ENCODE measurements around the gene GPSM1. TPM values are rescaled to one million over a fixed set of nuclear protein-coding genes. Genes with fewer than 3 reads are reported as not detected.

Gene GPSM1
- total RNA-seq, 1 donor from 2014 or later, result 140 TPM

DNA sequence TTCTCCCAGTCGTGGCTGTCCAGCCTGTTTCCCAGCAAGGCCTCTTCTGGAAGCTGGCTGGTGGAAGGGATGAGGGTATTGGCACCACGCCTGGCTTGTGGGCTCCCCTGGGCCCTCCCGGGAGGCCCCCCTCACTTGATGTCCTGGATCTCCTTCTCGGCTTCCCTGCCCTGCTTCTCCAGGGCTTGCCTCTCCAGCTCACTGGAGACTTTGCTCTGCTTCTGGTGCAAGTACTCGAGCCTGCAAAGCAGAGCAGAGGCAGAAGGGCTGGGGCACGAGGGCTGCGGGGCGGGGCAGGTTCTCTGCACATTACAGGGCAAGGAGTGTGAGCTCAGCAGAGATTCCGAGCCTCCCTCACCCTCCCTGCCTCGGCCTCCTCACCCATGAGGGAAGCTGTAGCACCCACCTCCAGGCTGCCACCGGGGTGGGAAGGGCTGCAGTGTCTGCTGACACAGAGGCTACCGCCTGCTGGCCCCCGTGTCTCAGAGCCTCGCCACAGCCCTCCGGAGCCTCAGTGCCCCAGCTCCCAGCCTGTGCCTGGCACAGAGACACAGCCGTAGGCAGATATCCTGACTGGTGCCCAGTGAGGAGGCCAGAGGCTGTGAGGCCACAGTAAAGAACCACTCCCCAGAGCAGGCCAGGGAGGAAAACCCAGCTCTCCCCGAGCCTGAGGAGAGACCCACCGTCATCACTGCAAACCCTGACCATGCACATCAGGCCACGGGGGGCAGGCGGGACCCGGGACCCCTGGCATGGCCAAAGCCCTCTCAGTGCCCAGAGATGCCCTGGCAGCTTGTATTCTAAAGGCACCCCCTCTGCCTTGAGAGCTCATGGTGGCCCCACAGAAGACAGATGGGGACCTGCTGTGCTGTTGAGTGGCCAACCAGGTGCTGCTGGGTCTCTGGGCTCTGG, 65.5 kb downstream of the GPSM1 start:
- TF ChIP-seq, protein P1, sequence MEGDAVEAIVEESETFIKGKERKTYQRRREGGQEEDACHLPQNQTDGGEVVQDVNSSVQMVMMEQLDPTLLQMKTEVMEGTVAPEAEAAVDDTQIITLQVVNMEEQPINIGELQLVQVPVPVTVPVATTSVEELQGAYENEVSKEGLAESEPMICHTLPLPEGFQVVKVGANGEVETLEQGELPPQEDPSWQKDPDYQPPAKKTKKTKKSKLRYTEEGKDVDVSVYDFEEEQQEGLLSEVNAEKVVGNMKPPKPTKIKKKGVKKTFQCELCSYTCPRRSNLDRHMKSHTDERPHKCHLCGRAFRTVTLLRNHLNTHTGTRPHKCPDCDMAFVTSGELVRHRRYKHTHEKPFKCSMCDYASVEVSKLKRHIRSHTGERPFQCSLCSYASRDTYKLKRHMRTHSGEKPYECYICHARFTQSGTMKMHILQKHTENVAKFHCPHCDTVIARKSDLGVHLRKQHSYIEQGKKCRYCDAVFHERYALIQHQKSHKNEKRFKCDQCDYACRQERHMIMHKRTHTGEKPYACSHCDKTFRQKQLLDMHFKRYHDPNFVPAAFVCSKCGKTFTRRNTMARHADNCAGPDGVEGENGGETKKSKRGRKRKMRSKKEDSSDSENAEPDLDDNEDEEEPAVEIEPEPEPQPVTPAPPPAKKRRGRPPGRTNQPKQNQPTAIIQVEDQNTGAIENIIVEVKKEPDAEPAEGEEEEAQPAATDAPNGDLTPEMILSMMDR (IDR thresholded peaks at IDR 0.05; ENCODE audit: partially characterized antibody, unreplicated experiment), result no peak
- Mint-ChIP-seq H3K9me3 (ENCODE audit: unreplicated experiment) (peaks cover 3% of the 10 kb centered on the region), H3K36me3 (ENCODE audit: unreplicated experiment) (no peaks in the 10 kb centered on the region), H3K27ac (ENCODE audit: unreplicated experiment) (no peak overlapping the region), H3K4me3 (ENCODE audit: unreplicated experiment) (no peak overlapping the region), H3K27me3 (ENCODE audit: unreplicated experiment) (peaks cover 1% of the 10 kb centered on the region), H3K4me1 (ENCODE audit: low read depth, unreplicated experiment) (no peaks in the 10 kb centered on the region)
- no peak for DNase-seq

DNA sequence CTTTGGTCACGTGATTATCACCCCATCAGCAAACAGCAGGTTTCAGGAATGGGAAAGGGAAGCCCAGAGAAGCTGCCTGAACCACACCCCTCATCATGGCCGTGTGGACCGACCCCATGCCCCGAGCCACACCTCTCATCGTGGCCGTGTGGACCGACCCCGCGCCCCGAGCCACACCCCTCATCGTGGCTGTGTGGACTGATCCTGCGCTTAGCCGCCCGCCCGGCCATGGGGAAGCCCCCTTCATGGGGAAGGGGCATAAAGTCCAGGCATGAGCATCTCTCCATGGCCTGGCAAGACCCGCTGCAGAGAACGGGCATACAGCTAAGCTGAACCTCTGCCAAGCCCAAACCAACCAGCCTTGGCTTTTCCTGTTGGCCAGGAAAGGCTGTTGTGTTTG, 66.2 kb downstream of the GPSM1 start:
- DNase-seq, result no peak
- TF ChIP-seq, protein P1 (IDR thresholded peaks at IDR 0.05; ENCODE audit: partially characterized antibody, unreplicated experiment), result no peak

DNA sequence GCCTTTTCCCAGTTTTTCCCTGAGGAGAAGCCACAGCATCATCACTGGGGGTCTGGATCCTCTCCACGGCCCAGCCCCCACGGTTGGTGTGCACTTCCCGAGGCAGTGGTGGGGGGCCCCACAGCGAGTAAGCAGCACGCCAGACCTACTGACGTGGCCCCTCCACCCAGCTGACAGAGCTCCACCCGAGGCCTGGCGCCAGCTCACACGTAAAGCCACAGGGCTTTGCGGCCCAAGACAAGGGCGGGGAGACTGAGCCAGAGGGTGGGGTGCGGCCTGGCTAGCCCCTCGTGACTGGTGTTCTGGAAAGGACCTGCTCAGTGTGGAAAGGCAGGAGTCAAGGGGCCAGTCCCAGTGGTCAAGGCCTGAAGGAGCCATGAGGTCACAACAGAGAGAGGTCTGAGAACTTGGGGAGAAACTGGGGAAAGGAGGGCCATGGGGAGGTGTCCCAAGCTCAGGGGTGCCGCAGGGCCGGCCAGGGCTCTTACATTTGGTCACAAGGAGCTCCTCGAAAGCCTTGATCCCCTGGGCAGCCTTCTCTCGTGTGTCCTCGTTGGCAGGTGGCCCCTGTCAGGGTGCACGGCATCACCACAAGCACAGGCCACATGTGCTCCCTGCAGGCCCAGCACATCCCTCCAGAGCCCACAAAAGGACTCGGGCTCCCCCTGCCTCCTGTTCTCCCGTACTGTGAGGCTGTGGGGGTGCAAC, 67.1 kb downstream of the GPSM1 start:
- TF ChIP-seq, protein P1 (IDR thresholded peaks at IDR 0.05; ENCODE audit: partially characterized antibody, unreplicated experiment), result no peak
- no peak overlapping the region for H3K4me3 Mint-ChIP-seq (ENCODE audit: unreplicated experiment)
- H3K27me3 Mint-ChIP-seq (ENCODE audit: unreplicated experiment), result peaks cover 8% of the 10 kb centered on the region
- peaks cover 5% of the 10 kb centered on the region for H3K9me3 Mint-ChIP-seq (ENCODE audit: unreplicated experiment)
- H3K4me1 Mint-ChIP-seq (ENCODE audit: low read depth, unreplicated experiment), result peaks cover 3% of the 10 kb centered on the region
- H3K27ac Mint-ChIP-seq (ENCODE audit: unreplicated experiment), result no peak overlapping the region
- no peaks in the 10 kb centered on the region for H3K36me3 Mint-ChIP-seq (ENCODE audit: unreplicated experiment)
- DNase-seq, result no peak

More for the DNA sequence above, 66.2 kb downstream of the GPSM1 start:
- H3K27ac Mint-ChIP-seq (ENCODE audit: unreplicated experiment), result no peak overlapping the region
- H3K4me3 Mint-ChIP-seq (ENCODE audit: unreplicated experiment), result no peak overlapping the region
- H3K9me3 Mint-ChIP-seq (ENCODE audit: unreplicated experiment), result peaks cover 5% of the 10 kb centered on the region
- no peaks in the 10 kb centered on the region for H3K4me1 Mint-ChIP-seq (ENCODE audit: low read depth, unreplicated experiment)
- no peaks in the 10 kb centered on the region for H3K36me3 Mint-ChIP-seq (ENCODE audit: unreplicated experiment)
- peaks cover 1% of the 10 kb centered on the region for H3K27me3 Mint-ChIP-seq (ENCODE audit: unreplicated experiment)

DNA sequence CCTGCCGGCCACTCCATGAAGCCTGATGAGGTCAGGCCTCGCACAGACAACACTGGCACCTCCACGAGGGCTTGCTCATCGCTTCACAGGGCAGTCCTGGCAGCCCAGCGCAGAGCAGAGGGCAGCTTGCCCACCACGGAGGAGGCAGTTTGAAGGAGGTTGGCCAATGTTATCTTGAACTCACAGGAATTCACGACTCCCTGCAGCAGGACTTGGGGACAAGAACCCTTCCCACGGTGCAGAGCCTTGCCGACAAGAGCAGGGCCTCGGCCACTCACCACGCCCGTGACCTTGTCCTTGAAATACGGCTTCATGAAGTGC, 67.6 kb downstream of the GPSM1 start:
- Mint-ChIP-seq H3K4me3 (ENCODE audit: unreplicated experiment) (no peak overlapping the region), H3K9me3 (ENCODE audit: unreplicated experiment) (peaks cover 5% of the 10 kb centered on the region), H3K27me3 (ENCODE audit: unreplicated experiment) (peaks cover 8% of the 10 kb centered on the region), H3K27ac (ENCODE audit: unreplicated experiment) (no peak overlapping the region), H3K36me3 (ENCODE audit: unreplicated experiment) (no peaks in the 10 kb centered on the region), H3K4me1 (ENCODE audit: low read depth, unreplicated experiment) (peaks cover 3% of the 10 kb centered on the region)
- no peak for DNase-seq
- TF ChIP-seq, protein P1 (IDR thresholded peaks at IDR 0.05; ENCODE audit: partially characterized antibody, unreplicated experiment), result no peak
